Panc1 (cell line): ENCODE data around the gene CCL26. TPM values are rescaled to one million over a fixed set of nuclear protein-coding genes. Genes with fewer than 3 reads are reported as not detected.

ENCODE experiments used
- ATAC-seq: fragments of 200-7000 bp; cut with Tn5 transposase; 2 replicates; pipeline ENCODE4 v1.9.1; 2020; ENCODE audit warnings: mild to moderate bottlenecking, moderate library complexity
- BruUV-seq: library from RNA; stranded (reverse); fragments of 400-500 nt; replicated peaks from 2 replicates; lab custom pipeline; 2021; lab: Mats Ljungman, UMichigan
- CTCF ChIA-PET: fragments of 300-600 bp; sonication (Branson Sonifier 250); formaldehyde crosslinking; loops from one replicate; lab custom pipeline; 2022; ENCODE audit warnings: antibody characterized with exemption; lab: Charles Lee
- POLR2A ChIA-PET: fragments of 300-600 bp; sonication (Branson Sonifier 250); formaldehyde crosslinking; loops from one replicate; lab custom pipeline; 2022; ENCODE audit warnings: antibody characterized with exemption; lab: Charles Lee
- DNase-seq: peaks from one replicate; pipeline ENCODE4 v3.0.0-alpha.2; 2010; ENCODE audit warnings: low read depth, low spot score
- H3K27ac ChIP-seq: 2 replicates; pipeline ENCODE4 v1.5.1; 2011; ENCODE audit warnings: mild to moderate bottlenecking, low read length, inconsistent platforms
- H3K27me3 ChIP-seq: fragments of 200-500 bp; sonication (Bioruptor generic); 2 replicates; pipeline ENCODE4 v1.6.0; 2014; ENCODE audit warnings: low read length, inconsistent platforms; ENCODE audit not compliant: control insufficient read depth, insufficient read depth
- H3K36me3 ChIP-seq: fragments of 200-500 bp; sonication (Bioruptor generic); 2 replicates; pipeline ENCODE4 v1.5.1; 2014; ENCODE audit warnings: inconsistent platforms, mild to moderate bottlenecking, low read length, moderate library complexity; ENCODE audit not compliant: control insufficient read depth, insufficient read depth
- H3K4me1 ChIP-seq: 2 replicates; pipeline ENCODE4 v1.5.1; 2011; ENCODE audit warnings: inconsistent platforms, mild to moderate bottlenecking, low read length, moderate library complexity; ENCODE audit not compliant: control insufficient read depth, insufficient read depth
- H3K4me3 ChIP-seq, 2 experiments: 2 replicates each; pipeline ENCODE4 v1.5.1; 2011 to 2012; ENCODE audit warnings: low read depth in 2 of 2, low read length in 2 of 2, mild to moderate bottlenecking in 2 of 2, inconsistent platforms in 1 of 2, moderate library complexity in 1 of 2
- H3K9me3 ChIP-seq: fragments of 200-500 bp; sonication (Bioruptor generic); 2 replicates; pipeline ENCODE4 v1.5.1; 2014; ENCODE audit warnings: low read depth, mild to moderate bottlenecking, inconsistent platforms, low read length, moderate library complexity; ENCODE audit not compliant: control insufficient read depth, insufficient read depth
- POLR2AphosphoS5 ChIP-seq: IDR thresholded peaks from 2 replicates; pipeline ENCODE4 v1.6.1; 2012; ENCODE audit warnings: mild to moderate bottlenecking, low read depth, low read length, moderate library complexity
- SIN3A ChIP-seq: IDR thresholded peaks from 2 replicates; pipeline ENCODE4 v1.6.1; 2012; ENCODE audit warnings: low read depth, mild to moderate bottlenecking, low read length, moderate library complexity, borderline replicate concordance; ENCODE audit not compliant: insufficient read depth
- TCF7L2 ChIP-seq: IDR thresholded peaks from 2 replicates; pipeline ENCODE4 v1.6.1; 2011; ENCODE audit warnings: mild to moderate bottlenecking, low read depth, low read length, inconsistent platforms
- in situ Hi-C: cut with HindIII; loops from 2 replicates; pipeline ENCODE4 v1.10.0; 2016; ENCODE audit warnings: low sequenced_read_pairs, low pct_unique_long_range_greater_than_20kb
- intact Hi-C: fragments of 100-400 bp; cut with micrococcal nuclease; formaldehyde crosslinking; loops from one replicate; pipeline ENCODE4 v1.10.0; 2022; ENCODE audit not compliant: unreplicated experiment
- total RNA-seq: library from RNA; stranded (reverse); gene quantifications from one replicate; pipeline ENCODE4 v1.2.1, GENCODE V29; 2021; ENCODE audit not compliant: unreplicated experiment
- TF ChIP-seq, protein P1 (sequence below), 2 experiments: IDR thresholded peaks; 2 replicates each; pipeline ENCODE4 v1.6.1; 2011 to 2012; ENCODE audit warnings: low read depth in 2 of 2, control low read depth in 1 of 2, low read length in 1 of 2, mild to moderate bottlenecking in 1 of 2, moderate library complexity in 1 of 2; ENCODE audit not compliant: insufficient read depth in 1 of 2
- TF ChIP-seq, protein P2 (sequence below): fragments of 450-650 bp; IDR thresholded peaks from 2 replicates; pipeline ENCODE4 v1.5.1; 2017; ENCODE audit warnings: mild to moderate bottlenecking

CCL26 gene
- total RNA-seq, 1 experiment from 2014 or later: not detected

DNA sequence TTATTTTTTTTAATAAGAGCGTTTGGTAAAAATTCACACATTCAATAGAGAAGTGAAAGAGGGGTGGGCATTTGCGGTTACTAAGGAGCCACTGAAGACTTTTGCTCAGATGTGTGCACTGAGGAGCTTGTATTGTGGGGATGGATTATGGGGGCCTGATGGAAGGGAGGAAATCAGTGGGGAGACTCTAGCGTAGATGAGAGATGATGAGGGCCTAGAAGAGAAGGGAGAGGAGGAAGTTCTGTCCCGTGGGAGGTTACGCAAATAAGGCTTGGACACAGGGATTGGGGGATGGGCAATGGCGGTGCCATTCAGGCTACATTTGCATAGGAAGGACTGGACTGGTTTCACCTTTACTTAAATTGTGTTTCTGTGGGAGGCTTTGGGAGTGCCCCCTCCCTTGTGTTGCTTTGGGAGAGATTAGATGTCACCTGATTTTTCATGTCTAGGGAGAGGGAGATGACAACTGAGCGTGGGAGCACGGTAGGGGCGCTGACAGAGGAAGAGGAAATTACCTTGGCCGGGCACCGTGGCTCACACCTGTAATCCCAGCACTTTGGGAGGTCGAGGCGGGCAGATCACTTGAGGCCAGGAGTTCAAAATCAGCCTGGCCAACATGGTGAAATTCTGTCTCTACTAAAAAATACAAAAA lies 31.0 kb downstream of the CCL26 start:
- TF ChIP-seq, protein P1, sequence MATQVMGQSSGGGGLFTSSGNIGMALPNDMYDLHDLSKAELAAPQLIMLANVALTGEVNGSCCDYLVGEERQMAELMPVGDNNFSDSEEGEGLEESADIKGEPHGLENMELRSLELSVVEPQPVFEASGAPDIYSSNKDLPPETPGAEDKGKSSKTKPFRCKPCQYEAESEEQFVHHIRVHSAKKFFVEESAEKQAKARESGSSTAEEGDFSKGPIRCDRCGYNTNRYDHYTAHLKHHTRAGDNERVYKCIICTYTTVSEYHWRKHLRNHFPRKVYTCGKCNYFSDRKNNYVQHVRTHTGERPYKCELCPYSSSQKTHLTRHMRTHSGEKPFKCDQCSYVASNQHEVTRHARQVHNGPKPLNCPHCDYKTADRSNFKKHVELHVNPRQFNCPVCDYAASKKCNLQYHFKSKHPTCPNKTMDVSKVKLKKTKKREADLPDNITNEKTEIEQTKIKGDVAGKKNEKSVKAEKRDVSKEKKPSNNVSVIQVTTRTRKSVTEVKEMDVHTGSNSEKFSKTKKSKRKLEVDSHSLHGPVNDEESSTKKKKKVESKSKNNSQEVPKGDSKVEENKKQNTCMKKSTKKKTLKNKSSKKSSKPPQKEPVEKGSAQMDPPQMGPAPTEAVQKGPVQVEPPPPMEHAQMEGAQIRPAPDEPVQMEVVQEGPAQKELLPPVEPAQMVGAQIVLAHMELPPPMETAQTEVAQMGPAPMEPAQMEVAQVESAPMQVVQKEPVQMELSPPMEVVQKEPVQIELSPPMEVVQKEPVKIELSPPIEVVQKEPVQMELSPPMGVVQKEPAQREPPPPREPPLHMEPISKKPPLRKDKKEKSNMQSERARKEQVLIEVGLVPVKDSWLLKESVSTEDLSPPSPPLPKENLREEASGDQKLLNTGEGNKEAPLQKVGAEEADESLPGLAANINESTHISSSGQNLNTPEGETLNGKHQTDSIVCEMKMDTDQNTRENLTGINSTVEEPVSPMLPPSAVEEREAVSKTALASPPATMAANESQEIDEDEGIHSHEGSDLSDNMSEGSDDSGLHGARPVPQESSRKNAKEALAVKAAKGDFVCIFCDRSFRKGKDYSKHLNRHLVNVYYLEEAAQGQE (IDR thresholded peaks at IDR 0.05; ENCODE audit: insufficient read depth in 1 of 2, low read depth in 2 of 2, low read length in 1 of 2): no peak
- TF ChIP-seq POLR2AphosphoS5 (no peak), SIN3A (no peak), TCF7L2 (no peak)
- TF ChIP-seq, protein P2, sequence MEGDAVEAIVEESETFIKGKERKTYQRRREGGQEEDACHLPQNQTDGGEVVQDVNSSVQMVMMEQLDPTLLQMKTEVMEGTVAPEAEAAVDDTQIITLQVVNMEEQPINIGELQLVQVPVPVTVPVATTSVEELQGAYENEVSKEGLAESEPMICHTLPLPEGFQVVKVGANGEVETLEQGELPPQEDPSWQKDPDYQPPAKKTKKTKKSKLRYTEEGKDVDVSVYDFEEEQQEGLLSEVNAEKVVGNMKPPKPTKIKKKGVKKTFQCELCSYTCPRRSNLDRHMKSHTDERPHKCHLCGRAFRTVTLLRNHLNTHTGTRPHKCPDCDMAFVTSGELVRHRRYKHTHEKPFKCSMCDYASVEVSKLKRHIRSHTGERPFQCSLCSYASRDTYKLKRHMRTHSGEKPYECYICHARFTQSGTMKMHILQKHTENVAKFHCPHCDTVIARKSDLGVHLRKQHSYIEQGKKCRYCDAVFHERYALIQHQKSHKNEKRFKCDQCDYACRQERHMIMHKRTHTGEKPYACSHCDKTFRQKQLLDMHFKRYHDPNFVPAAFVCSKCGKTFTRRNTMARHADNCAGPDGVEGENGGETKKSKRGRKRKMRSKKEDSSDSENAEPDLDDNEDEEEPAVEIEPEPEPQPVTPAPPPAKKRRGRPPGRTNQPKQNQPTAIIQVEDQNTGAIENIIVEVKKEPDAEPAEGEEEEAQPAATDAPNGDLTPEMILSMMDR: no peak
- DNase-seq (no peak), ATAC-seq (no peak)
- H3K4me1 ChIP-seq: peaks cover 10% of the 10 kb centered on the region
- in situ Hi-C loops: no loop called here
- no peak overlapping the region for H3K27ac ChIP-seq
- intact Hi-C loops: no loop called here
- no peak overlapping the region for H3K4me3 ChIP-seq
- H3K36me3 ChIP-seq: no peaks in the 10 kb centered on the region
- ChIA-PET POLR2A (no interaction called here), CTCF (no interaction called here)
- BruUV-seq: no TSS peak
- H3K9me3 ChIP-seq: no peaks in the 10 kb centered on the region
- no peaks in the 10 kb centered on the region for H3K27me3 ChIP-seq

DNA sequence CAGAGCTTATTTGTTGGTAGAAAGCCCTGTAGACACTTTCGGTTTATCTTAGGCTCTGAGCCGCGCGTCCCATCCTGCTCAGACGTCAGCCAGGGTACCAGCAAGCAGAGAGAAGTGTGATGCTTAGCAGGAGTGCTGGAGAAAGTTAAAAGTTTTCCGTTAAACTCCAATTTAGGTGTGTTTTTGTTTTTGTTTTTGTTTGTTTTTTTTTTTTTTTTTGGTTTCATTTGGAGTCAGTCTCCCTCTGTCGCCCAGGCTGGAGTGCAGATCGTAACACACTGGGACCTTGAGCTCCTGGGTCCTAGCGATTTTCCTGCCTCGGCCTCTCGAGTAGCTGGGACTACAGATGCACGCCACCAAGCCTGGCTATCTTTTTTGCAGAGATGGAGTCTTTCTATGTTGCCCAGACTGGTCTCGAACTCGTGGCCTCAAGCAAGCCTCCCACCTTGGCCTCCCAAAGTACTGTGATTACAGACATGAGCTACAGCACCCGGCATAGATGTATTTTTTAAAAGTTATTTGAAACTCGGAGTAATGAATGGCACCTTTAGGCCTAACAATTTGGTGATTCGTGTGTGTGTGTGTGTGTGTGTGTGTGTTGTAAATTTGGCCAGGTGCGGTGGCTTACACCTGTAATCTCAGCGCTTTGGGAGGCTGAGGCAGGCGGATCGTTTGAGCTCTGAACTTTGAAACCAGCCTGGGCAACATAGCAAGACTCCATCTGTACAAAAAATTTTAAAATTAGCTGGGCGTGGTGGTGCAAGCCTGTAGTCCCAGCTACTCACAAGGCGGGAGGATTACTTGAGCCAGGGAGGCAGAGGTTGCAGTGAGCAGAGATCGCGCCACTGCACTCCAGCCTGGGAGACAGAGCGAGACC lies 32.0 kb downstream of the CCL26 start:
- TF ChIP-seq, protein P1 (IDR thresholded peaks at IDR 0.05; ENCODE audit: insufficient read depth in 1 of 2, low read depth in 2 of 2, low read length in 1 of 2): no peak
- DNase-seq (no peak), ATAC-seq (no peak)
- Histone ChIP-seq H3K36me3 (no peaks in the 10 kb centered on the region), H3K4me3 (peak overlapping the region; percentile 62 to 70), H3K9me3 (no peaks in the 10 kb centered on the region), H3K27ac (peak overlapping the region; percentile 78), H3K27me3 (no peaks in the 10 kb centered on the region), H3K4me1 (peaks cover 10% of the 10 kb centered on the region)
- in situ Hi-C loops: no loop called here
- intact Hi-C loops: loop anchor here (10.0 kb wide), 1 partner anchor 95 kb away; no protein-coding TSS in a partner anchor
- BruUV-seq: no TSS peak
- POLR2A ChIA-PET: no interaction called here
- CTCF ChIA-PET: interaction anchor here (0.6 to 0.7 kb wide), 2 partner anchors 8 to 113 kb away, joined by 4 to 7 read pairs; no protein-coding TSS in a partner anchor
